Measurements from ENCODE around the gene HMCN1.

The HMCN1 gene

DNA sequence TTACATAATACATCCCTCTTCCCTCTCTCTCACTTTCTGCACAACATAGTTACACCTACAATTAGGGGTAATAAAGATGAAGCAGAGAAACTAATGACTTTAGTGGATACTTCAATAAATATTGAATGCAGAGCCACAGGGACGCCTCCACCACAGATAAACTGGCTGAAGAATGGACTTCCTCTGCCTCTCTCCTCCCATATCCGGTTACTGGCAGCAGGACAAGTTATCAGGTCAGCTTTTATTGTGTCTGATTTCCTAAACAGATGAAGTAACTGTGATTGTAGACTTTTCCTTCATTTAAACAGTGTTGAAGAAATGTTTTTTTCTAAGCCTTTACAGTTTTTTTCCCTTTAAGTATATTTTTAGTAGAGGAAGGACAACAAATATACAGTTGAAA, 359.2 kb downstream of the HMCN1 start:
- TF ChIP-seq, protein P1, sequence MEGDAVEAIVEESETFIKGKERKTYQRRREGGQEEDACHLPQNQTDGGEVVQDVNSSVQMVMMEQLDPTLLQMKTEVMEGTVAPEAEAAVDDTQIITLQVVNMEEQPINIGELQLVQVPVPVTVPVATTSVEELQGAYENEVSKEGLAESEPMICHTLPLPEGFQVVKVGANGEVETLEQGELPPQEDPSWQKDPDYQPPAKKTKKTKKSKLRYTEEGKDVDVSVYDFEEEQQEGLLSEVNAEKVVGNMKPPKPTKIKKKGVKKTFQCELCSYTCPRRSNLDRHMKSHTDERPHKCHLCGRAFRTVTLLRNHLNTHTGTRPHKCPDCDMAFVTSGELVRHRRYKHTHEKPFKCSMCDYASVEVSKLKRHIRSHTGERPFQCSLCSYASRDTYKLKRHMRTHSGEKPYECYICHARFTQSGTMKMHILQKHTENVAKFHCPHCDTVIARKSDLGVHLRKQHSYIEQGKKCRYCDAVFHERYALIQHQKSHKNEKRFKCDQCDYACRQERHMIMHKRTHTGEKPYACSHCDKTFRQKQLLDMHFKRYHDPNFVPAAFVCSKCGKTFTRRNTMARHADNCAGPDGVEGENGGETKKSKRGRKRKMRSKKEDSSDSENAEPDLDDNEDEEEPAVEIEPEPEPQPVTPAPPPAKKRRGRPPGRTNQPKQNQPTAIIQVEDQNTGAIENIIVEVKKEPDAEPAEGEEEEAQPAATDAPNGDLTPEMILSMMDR (IDR thresholded peaks at IDR 0.05), result no peak
- TF ChIP-seq ZFX (IDR thresholded peaks at IDR 0.05; ENCODE audit: borderline replicate concordance), result no peak
- no peak overlapping the region for H3K27ac ChIP-seq

GRCh38 chr1:186094172-186094571, 360.0 kb downstream of the HMCN1 start:
- no peak overlapping the region for H3K27ac ChIP-seq
- TF ChIP-seq, protein P1 (IDR thresholded peaks at IDR 0.05), result no peak
- no peak for TF ChIP-seq ZFX (IDR thresholded peaks at IDR 0.05; ENCODE audit: borderline replicate concordance)

- H3K27ac ChIP-seq, result no peak overlapping the region
- TF ChIP-seq, protein P1 (IDR thresholded peaks at IDR 0.05), result no peak
- no peak for TF ChIP-seq ZFX (IDR thresholded peaks at IDR 0.05; ENCODE audit: borderline replicate concordance)
Measured at GRCh38 chr1:186099336-186100104, 365.3 kb downstream of the HMCN1 start.

DNA sequence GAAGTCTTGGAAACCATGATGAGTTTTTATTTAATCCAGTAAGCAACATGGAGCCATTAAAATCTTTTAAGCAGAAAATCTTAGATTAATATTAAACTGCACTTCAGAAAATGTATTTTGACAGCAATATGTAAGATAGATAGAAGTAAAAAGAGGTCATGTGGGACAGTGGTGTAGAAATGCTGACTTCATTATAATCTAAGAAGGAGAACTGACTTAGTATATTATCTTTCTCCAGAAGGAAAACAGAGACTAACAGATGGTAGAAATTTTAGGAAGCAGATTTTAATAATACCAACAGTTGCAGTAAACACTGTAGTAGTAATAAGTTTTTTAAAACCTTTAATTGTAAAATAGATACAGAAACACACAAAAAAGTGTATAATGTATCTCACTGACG, 367.9 kb downstream of the HMCN1 start:
- H3K27ac ChIP-seq, result no peak overlapping the region
- TF ChIP-seq ZFX (IDR thresholded peaks at IDR 0.05; ENCODE audit: borderline replicate concordance), result no peak
- TF ChIP-seq, protein P1 (IDR thresholded peaks at IDR 0.05), result no peak

- no peak overlapping the region for H3K27ac ChIP-seq
- TF ChIP-seq, protein P1 (IDR thresholded peaks at IDR 0.05), result no peak
- TF ChIP-seq ZFX (IDR thresholded peaks at IDR 0.05; ENCODE audit: borderline replicate concordance), result no peak
Measured at GRCh38 chr1:186102547-186103148, 368.5 kb downstream of the HMCN1 start.

DNA sequence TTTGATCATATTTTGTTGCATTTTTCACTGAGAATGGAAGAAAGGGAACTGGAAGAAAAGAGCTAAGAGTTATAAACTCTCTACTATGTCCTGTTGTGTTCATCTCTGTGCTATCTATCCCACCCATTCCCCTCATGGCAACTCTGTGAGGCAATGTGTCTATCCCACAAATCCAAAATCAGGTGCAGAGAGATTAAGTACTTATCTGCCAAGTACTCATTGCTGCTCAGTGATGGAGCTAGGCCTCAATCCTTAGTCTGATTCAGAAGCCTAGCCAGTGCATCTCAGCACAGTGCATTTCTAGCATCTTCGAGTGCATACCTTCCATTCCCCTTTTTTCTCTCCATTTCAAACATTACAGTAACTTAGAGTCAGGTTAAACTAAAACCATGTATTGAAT, 370.3 kb downstream of the HMCN1 start:
- H3K27ac ChIP-seq, result no peak overlapping the region
- TF ChIP-seq ZFX (IDR thresholded peaks at IDR 0.05; ENCODE audit: borderline replicate concordance), result no peak
- TF ChIP-seq, protein P1 (IDR thresholded peaks at IDR 0.05), result no peak

- H3K27ac ChIP-seq, result no peak overlapping the region
- no peak for TF ChIP-seq ZFX (IDR thresholded peaks at IDR 0.05; ENCODE audit: borderline replicate concordance)
- TF ChIP-seq, protein P1 (IDR thresholded peaks at IDR 0.05), result no peak
Measured at GRCh38 chr1:186112280-186112679, 378.1 kb downstream of the HMCN1 start.

All from 22Rv1 (cell line).